ENCODE measurements around the gene METTL9.
"Not testable (repeated sequence)": the region's sequence is repeated elsewhere in the genome, so short reads cannot be mapped to it uniquely, and the experiment has no call there.

- not testable (repeated sequence) for TF ChIP-seq MXI1 (IDR thresholded peaks at IDR 0.05; ENCODE audit: borderline replicate concordance, low read depth, low read length); POLR2A (IDR thresholded peaks at IDR 0.05; ENCODE audit: low read depth, low read length); BHLHE40 (IDR thresholded peaks at IDR 0.05; ENCODE audit: low read depth, low read length); RCOR1 (IDR thresholded peaks at IDR 0.05; ENCODE audit: insufficient replicate concordance, low read length); RAD21 (IDR thresholded peaks at IDR 0.05; ENCODE audit: low read length); NFE2L2 (IDR thresholded peaks at IDR 0.05; ENCODE audit: low read depth, low read length); MAFK (IDR thresholded peaks at IDR 0.05; ENCODE audit: low read depth, low read length); RFX5 (IDR thresholded peaks at IDR 0.05; ENCODE audit: low read depth, low read length); CHD1 (IDR thresholded peaks at IDR 0.05; ENCODE audit: low read depth, low read length); ELK1 (IDR thresholded peaks at IDR 0.05; ENCODE audit: borderline replicate concordance, low read depth, low read length); FOS (IDR thresholded peaks at IDR 0.05; ENCODE audit: low read depth, low read length)
- TF ChIP-seq, protein P1, sequence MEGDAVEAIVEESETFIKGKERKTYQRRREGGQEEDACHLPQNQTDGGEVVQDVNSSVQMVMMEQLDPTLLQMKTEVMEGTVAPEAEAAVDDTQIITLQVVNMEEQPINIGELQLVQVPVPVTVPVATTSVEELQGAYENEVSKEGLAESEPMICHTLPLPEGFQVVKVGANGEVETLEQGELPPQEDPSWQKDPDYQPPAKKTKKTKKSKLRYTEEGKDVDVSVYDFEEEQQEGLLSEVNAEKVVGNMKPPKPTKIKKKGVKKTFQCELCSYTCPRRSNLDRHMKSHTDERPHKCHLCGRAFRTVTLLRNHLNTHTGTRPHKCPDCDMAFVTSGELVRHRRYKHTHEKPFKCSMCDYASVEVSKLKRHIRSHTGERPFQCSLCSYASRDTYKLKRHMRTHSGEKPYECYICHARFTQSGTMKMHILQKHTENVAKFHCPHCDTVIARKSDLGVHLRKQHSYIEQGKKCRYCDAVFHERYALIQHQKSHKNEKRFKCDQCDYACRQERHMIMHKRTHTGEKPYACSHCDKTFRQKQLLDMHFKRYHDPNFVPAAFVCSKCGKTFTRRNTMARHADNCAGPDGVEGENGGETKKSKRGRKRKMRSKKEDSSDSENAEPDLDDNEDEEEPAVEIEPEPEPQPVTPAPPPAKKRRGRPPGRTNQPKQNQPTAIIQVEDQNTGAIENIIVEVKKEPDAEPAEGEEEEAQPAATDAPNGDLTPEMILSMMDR (conservative IDR thresholded peaks at IDR 0.05; ENCODE audit: low read depth, low read length) = not testable (repeated sequence)
- TF ChIP-seq CEBPB (IDR thresholded peaks at IDR 0.05; ENCODE audit: low read depth, low read length) = peak; percentile 18; the same call in 1 of the 2 replicates
- TF ChIP-seq, protein P2, sequence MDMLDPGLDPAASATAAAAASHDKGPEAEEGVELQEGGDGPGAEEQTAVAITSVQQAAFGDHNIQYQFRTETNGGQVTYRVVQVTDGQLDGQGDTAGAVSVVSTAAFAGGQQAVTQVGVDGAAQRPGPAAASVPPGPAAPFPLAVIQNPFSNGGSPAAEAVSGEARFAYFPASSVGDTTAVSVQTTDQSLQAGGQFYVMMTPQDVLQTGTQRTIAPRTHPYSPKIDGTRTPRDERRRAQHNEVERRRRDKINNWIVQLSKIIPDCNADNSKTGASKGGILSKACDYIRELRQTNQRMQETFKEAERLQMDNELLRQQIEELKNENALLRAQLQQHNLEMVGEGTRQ (IDR thresholded peaks at IDR 0.05; ENCODE audit: low read depth, low read length) = not testable (repeated sequence)
These were observed 42.6 kb upstream of the METTL9 start for GRCh38 chr16:21556651-21557241.
